ENCODE data around the gene NPAS4. TPM values are rescaled to one million over a fixed set of nuclear protein-coding genes. Genes with fewer than 3 reads are reported as not detected.
A peak's percentile ranks its signal among the peaks of the same experiment; 100 is the strongest.

Gene NPAS4
- total and polyA plus RNA-seq, 2 donors from 2014 or later = 0.19 TPM; not detected in 1

DNA sequence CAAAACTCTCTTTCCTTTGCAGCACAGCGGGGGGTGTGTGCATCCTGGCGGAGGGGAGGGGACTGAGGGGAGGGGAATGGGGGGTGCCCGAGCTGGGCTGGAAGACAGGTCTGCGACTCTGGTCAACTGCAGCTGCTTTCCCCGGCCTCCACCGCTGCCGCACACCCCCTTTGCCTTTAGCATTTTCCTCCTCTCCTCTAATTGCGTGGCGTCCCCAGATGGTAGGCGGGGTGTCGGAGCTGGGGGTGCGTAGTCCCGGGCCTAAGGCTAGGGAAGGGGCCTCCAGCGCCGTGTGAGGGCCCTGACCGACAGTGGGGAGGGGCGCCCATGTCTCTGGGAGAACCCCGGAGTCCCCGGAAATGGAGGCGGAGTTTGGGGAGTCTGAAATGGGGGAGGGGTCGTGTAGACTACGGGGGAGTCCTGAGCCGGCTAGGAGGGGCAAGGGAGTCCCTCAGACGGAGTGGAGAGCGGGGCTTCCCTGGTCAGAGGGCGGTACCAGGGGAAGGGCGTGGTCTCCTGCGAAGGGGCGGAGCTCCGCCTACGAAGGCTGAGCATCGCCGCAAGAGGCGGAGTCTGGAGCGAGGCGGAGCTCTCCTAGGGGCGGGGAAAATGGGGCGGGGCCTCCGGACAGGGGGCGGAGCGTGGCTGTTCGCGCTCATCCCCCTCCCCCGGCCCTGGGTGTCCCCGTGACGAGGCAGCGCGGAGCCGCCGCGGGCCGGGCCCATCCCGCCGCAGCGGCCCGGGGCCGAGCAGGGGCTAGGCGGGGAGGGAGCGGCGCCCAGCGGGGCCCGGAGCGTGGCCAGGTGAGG is 45.6 kb downstream of the NPAS4 start, which contains the start of gene PELI3:
PELI3 (plus strand) TSS at position 681 of the 809 bp plus-strand sequence. CDS start 1,224 bp downstream, outside the sequence.
- peaks cover 0 to 8% (median 6%) of the 10 kb centered on the region in 3 donors for H3K4me1 ChIP-seq (ENCODE audit: control insufficient read depth in 2 of 3, insufficient read depth in 2 of 3, low read depth in 1 of 3, low read length in 3 of 3)
- no peaks in the 10 kb centered on the region for H3K36me3 ChIP-seq (ENCODE audit: control insufficient read depth in 2 of 3, insufficient read depth in 3 of 3, low read length in 3 of 3)
- peak within 1 kb of the TSS; percentile 32 to 44 (median 44) for H3K9ac ChIP-seq (ENCODE audit: low read length in 3 of 3)
- peak within 1 kb of the TSS; percentile 54 to 78 (median 63) for H3K4me3 ChIP-seq (ENCODE audit: low read length in 3 of 3)
- H3K27ac ChIP-seq (ENCODE audit: low read depth in 2 of 2, low read length in 2 of 2) = peak within 1 kb of the TSS in 1 of 2 donors; percentile 47
- DNase-seq (peak; percentile 96 to 98 (median 97)), FAIRE-seq (no peak)
- peaks cover 0 to 3% (median 0%) of the 10 kb centered on the region in 3 donors for H3K9me3 ChIP-seq (ENCODE audit: control insufficient read depth in 2 of 3, insufficient read depth in 1 of 3, low read length in 3 of 3)
- TF ChIP-seq, protein P1, sequence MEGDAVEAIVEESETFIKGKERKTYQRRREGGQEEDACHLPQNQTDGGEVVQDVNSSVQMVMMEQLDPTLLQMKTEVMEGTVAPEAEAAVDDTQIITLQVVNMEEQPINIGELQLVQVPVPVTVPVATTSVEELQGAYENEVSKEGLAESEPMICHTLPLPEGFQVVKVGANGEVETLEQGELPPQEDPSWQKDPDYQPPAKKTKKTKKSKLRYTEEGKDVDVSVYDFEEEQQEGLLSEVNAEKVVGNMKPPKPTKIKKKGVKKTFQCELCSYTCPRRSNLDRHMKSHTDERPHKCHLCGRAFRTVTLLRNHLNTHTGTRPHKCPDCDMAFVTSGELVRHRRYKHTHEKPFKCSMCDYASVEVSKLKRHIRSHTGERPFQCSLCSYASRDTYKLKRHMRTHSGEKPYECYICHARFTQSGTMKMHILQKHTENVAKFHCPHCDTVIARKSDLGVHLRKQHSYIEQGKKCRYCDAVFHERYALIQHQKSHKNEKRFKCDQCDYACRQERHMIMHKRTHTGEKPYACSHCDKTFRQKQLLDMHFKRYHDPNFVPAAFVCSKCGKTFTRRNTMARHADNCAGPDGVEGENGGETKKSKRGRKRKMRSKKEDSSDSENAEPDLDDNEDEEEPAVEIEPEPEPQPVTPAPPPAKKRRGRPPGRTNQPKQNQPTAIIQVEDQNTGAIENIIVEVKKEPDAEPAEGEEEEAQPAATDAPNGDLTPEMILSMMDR (IDR thresholded peaks at IDR 0.05; ENCODE audit: borderline replicate concordance, extremely low read depth, insufficient read depth) = no peak
- intact Hi-C loops (cut with DNase I) = no loop called here
- H3K27me3 ChIP-seq (ENCODE audit: control insufficient read depth, insufficient read depth, low read length) = no peaks in the 10 kb centered on the region

DNA sequence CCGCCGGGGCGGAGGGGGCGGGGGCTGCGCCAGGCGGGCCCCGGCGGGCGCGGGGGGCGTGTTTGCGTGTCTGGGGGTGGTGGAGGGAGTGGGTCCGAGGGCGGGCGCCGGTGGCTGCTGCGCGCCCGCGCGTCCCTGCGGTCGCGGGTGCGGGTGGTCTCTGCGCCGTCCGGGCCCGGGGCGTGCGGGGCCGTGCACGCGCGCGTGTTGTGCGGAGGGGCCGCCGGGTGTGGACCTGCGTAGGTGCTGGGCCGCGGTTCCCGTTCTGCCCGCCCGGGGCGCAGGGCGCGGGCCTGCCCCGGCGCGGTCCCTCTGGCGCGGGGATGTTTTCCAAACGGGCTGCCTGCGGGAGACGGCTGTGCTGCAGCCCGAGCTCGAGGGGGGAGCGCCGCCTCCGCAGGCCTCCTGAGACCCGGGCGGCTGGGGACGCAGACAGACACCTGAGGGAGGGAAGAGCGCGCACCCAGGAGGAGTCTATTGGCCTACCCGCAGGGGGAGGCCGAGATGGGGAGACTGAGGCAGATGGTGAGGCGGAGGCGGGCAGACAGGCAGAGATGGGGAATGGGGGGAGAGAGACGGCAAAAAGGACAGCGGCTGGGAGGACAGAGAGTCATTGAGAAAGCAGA is 46.3 kb downstream of the NPAS4 start:
- TF ChIP-seq, protein P1 (IDR thresholded peaks at IDR 0.05; ENCODE audit: borderline replicate concordance, extremely low read depth, insufficient read depth) = peak; percentile 14
- FAIRE-seq = no peak
- Histone ChIP-seq H3K9me3 (ENCODE audit: control insufficient read depth in 2 of 3, insufficient read depth in 1 of 3, low read length in 3 of 3) (peaks cover 0 to 3% (median 0%) of the 10 kb centered on the region in 3 donors), H3K27ac (ENCODE audit: low read depth in 2 of 2, low read length in 2 of 2) (no peak overlapping the region), H3K4me3 (ENCODE audit: low read length in 3 of 3) (peak overlapping the region; percentile 54 to 72 (median 61)), H3K9ac (ENCODE audit: low read length in 3 of 3) (peak overlapping the region in 2 of 3 donors; percentile 32 to 44), H3K4me1 (ENCODE audit: control insufficient read depth in 2 of 3, insufficient read depth in 2 of 3, low read depth in 1 of 3, low read length in 3 of 3) (peaks cover 0 to 8% (median 6%) of the 10 kb centered on the region in 3 donors), H3K36me3 (ENCODE audit: control insufficient read depth in 2 of 3, insufficient read depth in 3 of 3, low read length in 3 of 3) (no peaks in the 10 kb centered on the region), H3K27me3 (ENCODE audit: control insufficient read depth, insufficient read depth, low read length) (no peaks in the 10 kb centered on the region)
- intact Hi-C loops (cut with DNase I) = no loop called here
- DNase-seq = peak in 3 of 5 donors; percentile 32 to 81 (median 59)

GRCh38 chr11:66467756-66468155 is 46.9 kb downstream of the NPAS4 start:
- peaks cover 0 to 2% (median 0%) of the 10 kb centered on the region in 3 donors for H3K36me3 ChIP-seq (ENCODE audit: control insufficient read depth in 2 of 3, insufficient read depth in 3 of 3, low read length in 3 of 3)
- TF ChIP-seq, protein P1 (IDR thresholded peaks at IDR 0.05; ENCODE audit: borderline replicate concordance, extremely low read depth, insufficient read depth) = no peak
- peaks cover 0 to under 1% (median 0%) of the 10 kb centered on the region in 3 donors for H3K9me3 ChIP-seq (ENCODE audit: control insufficient read depth in 2 of 3, insufficient read depth in 1 of 3, low read length in 3 of 3)
- H3K4me3 ChIP-seq (ENCODE audit: low read length in 3 of 3) = peak overlapping the region in 2 of 3 donors; percentile 61 to 72
- peak overlapping the region in 1 of 3 donors; percentile 44 for H3K9ac ChIP-seq (ENCODE audit: low read length in 3 of 3)
- peaks cover 0 to 8% (median 6%) of the 10 kb centered on the region in 3 donors for H3K4me1 ChIP-seq (ENCODE audit: control insufficient read depth in 2 of 3, insufficient read depth in 2 of 3, low read depth in 1 of 3, low read length in 3 of 3)
- intact Hi-C loops (cut with DNase I) = no loop called here
- peak; percentile 33 to 75 (median 58) for DNase-seq
- H3K27me3 ChIP-seq (ENCODE audit: control insufficient read depth, insufficient read depth, low read length) = no peaks in the 10 kb centered on the region
- H3K27ac ChIP-seq (ENCODE audit: low read depth in 2 of 2, low read length in 2 of 2) = no peak overlapping the region
- no peak for FAIRE-seq

Data from kidney (tissue), 14 donors.